GM18508 (cell line): Measurements from ENCODE around the gene PELO.
A peak's percentile ranks its signal among the peaks of the same experiment; 100 is the strongest.
"Not testable (repeated sequence)": the region's sequence is repeated elsewhere in the genome, so short reads cannot be mapped to it uniquely, and the experiment has no call there.

Experiments
- ATAC-seq: cut with Tn5 transposase; IDR thresholded peaks from one replicate; pipeline ENCODE4 v1.9.1; 2021; ENCODE audit warnings: moderate number of reproducible peaks; ENCODE audit not compliant: insufficient read depth, unreplicated experiment

Gene PELO, protein sequence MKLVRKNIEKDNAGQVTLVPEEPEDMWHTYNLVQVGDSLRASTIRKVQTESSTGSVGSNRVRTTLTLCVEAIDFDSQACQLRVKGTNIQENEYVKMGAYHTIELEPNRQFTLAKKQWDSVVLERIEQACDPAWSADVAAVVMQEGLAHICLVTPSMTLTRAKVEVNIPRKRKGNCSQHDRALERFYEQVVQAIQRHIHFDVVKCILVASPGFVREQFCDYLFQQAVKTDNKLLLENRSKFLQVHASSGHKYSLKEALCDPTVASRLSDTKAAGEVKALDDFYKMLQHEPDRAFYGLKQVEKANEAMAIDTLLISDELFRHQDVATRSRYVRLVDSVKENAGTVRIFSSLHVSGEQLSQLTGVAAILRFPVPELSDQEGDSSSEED

DNA sequence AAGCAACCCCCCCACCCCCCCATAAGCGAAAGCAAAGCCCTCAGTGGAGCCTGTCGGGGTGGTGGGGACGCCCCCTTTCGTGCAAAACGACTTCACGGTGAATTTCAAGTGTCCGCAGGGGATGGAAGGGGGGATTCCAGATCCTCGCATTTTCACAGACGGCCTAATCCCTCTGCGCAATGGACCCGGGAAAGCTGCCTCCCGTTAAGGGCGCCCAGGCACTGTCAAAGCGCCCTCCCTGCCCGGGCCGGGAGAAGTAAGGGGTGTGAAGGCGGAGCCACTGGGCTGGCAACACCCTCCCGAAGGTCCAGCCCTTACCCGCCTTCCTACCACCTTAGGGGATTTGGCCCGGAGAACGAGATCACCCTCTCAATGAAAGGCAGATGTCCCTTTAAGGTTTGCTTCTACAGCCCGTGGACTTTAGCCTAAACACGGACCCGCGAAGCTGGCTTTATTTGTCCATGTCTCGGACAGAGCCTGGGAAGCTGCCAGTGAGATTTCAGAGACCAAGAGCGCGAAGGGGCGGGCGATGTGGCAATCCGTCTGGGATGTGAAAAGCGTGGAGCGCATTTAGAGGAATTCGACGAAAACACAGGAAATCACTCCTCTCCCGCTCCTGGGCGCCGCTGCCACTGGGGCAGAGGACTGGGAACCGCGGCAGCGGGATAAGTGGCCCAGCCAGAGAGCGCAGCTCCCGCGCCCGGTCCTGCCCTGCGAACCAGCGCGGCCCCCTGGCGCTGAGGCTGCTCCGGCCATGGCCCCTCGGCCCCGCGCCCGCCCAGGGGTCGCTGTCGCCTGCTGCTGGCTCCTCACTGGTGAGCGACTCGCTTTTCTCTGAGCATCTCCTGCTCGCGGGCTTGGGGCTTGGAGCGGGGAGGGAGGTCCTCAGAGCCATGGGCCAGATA is at the start of gene PELO, which contains the start of gene ITGA1:
Gene PELO (plus strand): TSS at position 317 of the 905 bp plus-strand sequence. CDS start 12,479 bp downstream, outside the sequence.
Gene ITGA1 (plus strand): TSS at position 317 of the 905 bp plus-strand sequence. CDS start 438 bp downstream, at position 755.
- peak; percentile 53 for ATAC-seq

DNA sequence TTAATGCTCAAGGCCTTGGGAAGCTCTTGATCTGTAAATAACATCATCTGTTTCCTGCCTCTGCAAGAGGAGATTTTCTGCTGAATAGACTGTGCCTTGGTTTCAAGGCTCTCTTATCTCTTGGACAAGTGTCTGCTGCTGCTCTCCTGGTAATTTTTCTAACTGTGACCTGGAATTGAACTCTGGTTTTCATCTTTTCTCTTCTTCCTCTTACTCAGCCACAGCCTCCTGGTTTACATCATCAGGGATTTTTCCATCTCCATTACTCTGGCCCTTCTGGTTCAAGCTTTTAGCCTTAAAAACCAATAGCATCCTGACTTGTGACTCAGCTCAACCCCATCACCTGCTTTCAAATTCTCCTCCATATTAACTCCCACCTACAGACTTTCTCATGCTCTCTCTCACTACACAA is 49.6 kb upstream of the PELO start:
- ATAC-seq, result peak; percentile 65

DNA sequence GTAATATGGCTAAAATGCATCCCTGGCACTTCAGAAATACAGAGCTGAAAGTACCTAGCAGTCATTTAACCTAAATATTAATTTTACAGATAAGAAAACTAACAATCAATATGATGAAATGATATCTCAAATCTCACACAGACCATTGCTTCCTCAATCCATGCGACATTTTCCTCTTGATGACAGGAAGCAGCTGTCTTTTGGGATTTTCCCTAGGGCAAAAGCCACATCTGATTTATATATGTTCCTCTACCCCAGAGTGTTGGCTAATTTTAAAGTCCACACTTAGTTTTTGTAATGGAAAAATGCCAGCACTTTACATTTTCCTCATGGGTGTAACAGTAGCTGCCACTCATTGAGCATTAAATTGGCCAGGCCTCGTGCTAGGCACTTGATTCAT is 47.7 kb upstream of the PELO start:
- no peak for ATAC-seq

DNA sequence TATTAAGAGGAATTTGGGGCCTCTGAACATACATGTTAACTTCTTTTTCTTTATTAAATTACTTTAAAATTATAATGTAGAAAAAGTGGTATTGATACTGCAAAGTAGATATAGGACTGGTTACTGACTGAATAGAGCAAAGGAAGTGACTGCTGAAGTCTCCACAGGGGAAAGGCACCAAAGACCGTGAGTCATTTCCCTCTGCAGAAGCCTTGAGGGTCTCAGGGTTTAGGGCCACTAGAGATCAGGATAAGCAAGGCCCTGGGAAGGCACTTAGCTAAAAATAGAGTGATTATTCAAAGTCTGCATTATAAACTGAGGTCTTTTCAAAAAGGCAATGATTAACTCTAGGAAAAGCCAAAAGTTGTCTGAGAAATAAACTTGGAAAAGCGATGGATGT is 44.7 kb upstream of the PELO start:
- ATAC-seq, result no peak

DNA sequence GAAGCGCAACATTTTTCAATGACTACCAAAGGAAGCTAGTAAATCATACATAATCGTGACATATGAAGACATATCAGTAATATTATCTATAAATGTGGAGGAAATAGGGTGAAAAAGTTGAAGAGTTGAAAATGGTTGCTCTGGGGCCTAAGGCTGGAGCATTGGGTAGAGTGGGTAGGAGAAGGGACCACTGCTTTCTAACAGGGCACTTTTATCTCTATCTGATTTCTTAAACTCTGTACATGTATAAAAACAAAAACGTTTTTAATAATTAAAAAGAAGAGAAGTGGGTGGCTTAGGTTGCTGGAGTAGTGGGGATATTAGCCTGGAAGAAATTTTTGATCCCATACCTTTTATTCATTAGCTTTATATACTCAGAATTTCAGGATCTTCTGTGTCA is 44.2 kb upstream of the PELO start:
- ATAC-seq, result no peak

DNA sequence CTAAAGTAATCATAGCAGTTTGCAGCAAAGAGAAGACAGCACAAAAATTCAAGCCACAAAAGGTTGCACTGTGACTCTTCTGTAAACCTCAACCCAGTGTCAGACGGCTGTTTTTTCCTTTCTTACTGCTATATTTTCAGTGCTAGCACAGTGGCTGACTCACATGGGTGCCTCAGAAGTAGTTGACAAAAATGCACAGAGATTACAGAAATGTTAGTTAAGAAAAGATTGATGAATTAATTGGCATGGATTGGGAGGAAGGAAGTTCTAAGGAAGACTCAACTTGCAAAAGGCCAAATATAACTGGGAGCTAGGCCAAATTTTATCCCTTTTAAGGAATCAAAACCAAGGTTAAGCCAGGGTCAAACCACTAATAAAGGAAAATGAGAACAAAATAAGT is 43.7 kb upstream of the PELO start:
- peak; percentile 61 for ATAC-seq

DNA sequence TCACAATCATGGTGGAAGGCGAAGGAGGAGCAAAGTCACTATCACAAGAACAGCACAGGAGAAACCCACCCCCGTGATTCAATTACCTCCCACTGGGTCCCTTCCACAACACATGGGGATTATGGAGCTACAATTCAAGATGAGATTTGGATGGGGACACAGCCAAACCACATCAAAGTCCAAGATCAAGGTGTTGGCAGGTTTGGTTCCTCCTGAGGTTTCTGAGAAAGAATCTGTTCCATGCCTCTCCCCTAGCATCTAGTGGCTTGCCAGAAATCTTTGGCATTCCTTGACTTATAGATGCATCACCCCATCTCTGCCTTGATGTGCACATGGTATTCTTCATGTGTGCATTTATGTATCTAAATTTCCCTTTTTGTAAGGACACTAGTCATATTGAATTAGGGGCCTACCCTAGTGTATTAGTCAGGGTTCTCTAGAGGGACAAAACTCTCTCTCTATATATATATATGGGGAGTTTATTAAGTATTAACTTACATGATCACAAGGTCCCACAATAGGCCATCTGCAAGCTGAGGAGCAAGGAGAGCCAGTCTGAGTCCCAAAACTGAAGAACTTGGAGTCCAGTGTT is 42.8 kb upstream of the PELO start:
- ATAC-seq, result not testable (repeated sequence)

DNA sequence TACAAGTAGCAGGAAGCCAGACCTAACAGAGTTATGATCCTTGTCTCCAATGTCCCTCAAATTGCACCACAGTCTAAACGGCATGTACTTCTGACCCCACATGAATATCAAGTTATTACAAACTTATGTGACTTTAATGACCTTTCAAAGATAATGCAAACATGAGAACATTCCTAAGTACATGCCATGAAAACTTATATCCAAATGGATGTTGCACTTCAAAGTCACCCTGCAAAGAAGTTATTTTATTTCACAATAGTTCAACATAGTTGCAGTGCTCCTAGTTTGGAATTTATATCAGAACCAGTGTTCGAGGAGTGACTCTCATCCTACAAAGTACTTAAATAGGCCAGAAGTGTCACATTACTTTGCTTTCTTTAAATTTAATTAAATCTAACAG is 41.2 kb upstream of the PELO start:
- ATAC-seq, result no peak

DNA sequence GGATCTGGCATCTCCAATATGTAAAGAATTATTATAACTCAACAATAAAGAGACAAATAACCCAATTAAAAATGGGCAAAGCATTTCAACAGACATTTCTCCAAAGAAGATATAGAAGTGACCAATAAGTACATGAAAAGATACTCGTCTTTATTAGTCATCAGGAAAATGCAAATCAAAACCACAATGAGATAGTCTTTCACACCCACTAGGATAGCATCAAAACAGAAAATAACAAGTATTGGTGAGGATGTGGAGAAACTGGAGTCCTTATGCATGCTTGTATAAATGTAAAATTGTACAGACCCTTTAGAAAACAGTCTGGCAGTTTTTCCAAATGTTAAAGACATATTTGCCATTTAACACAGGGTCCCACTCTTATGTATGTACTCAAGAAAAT is 39.1 kb upstream of the PELO start:
- peak; percentile 57 for ATAC-seq

DNA sequence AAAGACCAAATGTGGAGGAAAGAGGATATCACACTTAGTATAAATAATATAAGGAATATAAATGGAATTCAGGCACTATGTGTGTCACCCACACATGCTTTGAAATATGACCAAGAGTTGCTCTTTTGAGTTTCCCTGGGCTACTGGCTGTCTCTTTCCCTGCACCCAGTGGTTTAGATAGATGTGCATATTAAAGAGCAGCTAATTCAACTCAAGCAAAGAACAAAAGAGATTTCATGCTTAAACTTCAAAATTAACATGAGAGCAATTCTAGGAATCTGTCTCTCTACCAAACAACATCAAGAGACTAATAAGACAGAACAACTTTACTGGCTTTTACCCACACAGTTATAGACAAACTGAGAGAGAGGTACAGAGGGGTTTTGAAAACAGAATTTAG is 38.0 kb upstream of the PELO start:
- ATAC-seq, result no peak

DNA sequence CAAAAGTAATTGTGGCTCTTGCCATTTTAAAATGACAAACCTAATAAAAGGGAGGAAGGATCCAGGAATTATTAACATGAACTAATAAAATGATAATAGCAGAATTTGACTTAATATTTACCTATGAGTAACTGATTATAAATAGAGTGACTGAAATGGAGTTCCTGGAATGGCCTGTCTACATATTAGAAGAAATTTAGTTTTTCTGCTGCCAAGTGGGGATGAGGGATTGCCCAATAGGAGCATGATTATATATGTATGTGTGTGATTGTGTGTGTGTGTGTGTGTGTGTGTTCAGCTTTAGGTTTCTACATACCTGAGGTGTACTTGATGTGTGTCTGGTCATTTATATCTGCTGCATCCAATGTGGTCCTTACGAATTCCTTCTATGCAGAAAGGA is 36.6 kb upstream of the PELO start:
- no peak for ATAC-seq

DNA sequence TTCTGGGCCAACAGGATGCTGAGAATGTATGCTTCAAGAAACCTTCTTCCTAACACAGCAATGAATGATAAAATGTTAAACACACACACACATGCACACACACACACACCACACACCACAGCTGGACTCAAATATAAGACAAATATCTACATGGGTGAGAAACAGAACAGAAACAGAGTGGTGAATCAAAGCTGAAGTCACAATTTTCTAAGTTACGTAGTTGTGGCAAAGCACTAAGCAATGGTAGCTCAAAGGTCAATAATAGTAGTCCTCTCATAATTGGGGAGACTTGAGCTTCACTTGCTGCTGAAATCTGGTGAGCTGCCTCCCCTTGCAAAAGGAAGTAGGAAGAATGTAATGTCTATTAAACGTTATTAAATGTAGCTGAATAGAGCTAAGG is 33.7 kb upstream of the PELO start:
- no peak for ATAC-seq

DNA sequence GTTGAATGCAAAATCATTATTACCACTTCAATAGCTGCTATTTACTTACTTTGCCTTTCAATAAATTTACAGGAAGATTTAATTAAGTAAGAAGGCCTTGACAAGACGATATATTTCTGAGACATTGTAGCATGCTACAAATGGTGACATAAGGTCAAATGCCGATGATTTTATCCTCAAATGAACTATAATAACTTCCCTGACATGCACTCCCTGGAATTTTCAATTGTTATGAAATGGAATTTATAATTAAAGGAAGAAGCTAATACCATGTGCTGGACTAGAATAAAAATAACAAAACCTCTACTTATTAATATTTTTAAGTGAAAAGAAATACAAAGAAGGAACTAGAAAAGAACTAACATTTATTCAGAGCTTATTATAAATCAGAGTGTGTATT is 30.2 kb upstream of the PELO start:
- no peak for ATAC-seq

DNA sequence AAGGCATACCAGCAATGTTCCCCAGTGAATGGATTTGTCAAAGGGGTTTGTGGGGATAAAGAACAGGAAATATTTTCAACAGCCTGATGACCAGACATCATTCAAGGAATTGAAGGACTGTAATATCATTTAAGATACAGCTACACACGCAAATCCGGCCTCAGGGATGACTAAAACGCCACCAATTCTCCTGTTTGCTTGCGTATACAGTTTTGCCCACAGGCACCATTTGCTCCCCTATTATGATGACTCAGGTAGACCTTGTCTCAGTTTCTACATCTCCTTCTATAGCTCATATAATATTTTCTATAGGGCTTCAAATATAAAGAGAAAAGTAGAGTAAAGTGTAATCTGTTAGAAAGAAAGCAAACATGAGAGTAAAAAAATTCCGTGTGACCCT is 29.7 kb upstream of the PELO start:
- no peak for ATAC-seq

DNA sequence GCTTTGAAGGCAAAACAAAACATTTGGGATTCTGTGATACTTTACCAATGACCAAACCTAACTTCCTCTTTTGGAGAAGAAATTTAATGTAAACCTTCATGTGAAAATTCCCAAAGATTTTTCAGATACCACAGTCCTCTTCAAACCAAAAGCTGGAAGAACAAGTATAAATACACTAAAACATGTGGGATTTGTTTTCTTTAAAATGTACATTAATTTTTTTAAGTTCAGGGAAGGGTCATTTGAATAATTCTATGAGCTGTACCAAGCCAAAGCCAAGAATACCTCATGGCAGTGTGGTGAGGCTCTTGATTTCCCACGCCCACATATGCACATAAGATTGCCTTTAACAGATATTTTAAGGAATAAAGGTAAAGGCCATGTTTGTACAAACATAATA is 28.4 kb upstream of the PELO start:
- ATAC-seq, result no peak

DNA sequence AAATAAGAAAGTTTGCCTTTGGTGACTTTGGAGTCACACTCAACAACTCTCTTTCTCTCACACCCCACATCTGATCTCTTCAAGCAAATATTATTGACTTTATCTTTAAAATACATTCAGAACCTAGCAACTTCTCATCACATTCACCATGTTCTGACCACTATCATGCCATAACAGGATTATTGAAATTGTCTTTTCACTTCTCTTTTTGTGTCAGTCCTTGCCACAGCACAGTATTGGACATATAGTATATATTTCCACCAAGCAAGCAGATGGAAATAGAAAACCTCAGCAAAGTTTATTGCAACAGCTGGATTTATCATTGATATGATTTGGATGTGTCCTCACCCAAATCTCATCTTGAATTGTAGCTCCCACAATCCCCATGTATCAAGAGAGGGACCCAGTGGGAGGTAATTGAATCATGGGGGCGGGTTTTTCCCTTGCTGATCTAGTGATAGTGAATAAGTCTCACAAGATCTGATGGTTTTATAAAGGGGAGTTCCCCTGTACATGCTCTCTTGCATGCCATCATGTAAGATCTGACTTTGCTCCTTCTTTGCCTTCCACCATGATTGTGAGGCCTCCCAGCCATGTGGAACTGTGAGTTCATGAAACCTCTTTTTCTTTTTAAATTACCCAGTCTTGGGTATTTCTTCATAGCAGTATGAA is 26.9 kb upstream of the PELO start:
- ATAC-seq, result peak; percentile 67

DNA sequence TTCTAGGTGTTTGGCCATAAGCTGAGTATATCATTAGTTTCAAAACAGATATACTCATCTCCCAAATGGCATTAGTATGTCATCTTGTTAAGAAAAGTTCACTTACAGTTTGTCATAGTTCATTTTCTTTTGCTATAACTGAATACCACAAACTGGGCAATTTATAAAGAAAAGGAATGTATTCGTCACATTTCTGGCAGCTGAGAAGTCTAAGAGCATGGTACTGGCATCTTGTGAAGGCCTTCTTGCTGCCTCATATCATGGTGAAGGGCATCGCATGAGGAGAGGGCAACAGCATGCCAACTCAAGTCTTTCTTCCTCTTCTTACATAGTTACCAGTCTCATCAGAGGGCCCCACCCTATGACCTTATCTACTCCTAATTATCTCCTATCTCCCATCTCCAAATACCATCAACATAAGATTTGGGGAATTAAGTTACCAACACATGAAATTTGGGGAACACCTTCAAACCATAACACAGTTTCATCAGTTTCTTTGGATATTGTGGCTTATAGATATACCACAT is 20.4 kb upstream of the PELO start:
- ATAC-seq, result no peak

DNA sequence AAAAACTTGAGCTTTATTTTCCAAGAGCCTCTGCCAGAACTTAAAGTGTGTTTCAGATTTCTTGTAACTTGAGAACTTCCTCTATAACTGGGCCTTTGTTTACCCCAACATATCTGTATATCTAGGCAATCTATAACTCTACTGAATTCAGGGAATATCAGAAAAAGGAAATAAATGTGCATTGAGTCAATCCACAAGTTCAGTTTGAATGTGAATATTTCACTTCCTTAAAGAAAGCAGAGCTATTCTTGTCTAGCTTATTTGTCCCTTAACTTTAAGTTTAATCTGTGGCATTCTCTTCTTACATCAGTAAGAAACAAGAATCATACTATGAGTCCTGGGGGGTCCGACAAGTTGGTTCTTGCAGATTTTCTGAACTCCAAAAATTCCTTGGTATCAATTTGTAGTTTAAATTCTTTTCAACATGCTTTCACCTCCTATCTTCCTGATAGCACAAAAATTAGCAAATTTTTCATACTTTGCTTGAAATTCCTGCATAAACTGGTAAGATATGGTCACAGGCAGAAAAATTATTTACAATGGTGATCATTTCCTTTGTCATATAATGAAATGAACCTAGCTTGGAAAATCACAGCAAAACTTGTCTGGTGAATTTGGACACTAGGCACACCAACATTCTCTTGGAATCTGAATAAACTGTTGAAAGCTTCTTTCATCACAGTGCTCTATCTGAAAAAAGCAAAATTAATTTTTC is 19.8 kb upstream of the PELO start:
- peak; percentile 43 for ATAC-seq

DNA sequence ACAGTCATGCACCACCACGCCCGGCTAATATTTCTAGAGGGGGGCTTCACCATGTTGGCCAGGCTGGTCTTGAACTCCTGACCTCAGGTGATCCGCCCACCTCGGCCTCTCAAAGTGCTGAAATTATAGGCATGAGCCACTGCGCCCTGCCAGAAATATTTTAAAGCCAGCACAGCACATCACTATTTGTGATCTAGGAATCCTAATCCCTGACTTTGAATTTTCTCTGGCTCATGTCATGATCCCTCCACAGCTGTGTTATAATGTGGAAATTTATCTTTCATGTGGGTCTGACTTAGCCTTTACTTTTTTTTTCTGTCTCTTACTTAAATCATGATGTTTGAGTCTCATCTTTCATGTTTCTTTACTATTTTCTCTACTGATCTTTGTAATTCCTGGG is 18.7 kb upstream of the PELO start:
- ATAC-seq, result no peak
